Fibroblast of villous mesenchyme (primary cell): Measurements from ENCODE around the gene BRAP. TPM values are rescaled to one million over a fixed set of nuclear protein-coding genes. Genes with fewer than 3 reads are reported as not detected.
"Not testable (repeated sequence)": the region's sequence is repeated elsewhere in the genome, so short reads cannot be mapped to it uniquely, and the experiment has no call there.

Experiments
- DNase-seq: peaks from one replicate; pipeline ENCODE4 v3.0.0-alpha.2; 2010; ENCODE audit warnings: low read depth
- H3K4me3 ChIP-seq: 2 replicates; pipeline ENCODE4 v1.5.1; 2011; ENCODE audit warnings: low read depth, mild to moderate bottlenecking, low read length
- CTCF ChIP-seq: IDR thresholded peaks from 2 replicates; pipeline ENCODE4 v1.5.1; 2012; ENCODE audit warnings: low read depth, mild to moderate bottlenecking, low read length; ENCODE audit not compliant: insufficient read depth
- total RNA-seq: library from RNA; depleted of rRNA; stranded (reverse); fragments of >200 nt; gene quantifications from 2 replicates; pipeline ENCODE4 v1.2.3, GENCODE V29; 2012

The BRAP gene
- total RNA-seq, 1 donor, result 22.9 TPM

- DNase-seq, result no peak
- H3K4me3 ChIP-seq, result no peak overlapping the region
- TF ChIP-seq CTCF, result no peak
These were observed 78.5 kb downstream of the BRAP start for GRCh38 chr12:111607239-111607638.

GRCh38 chr12:111606767-111607230, 79.0 kb downstream of the BRAP start:
- H3K4me3 ChIP-seq, result no peak overlapping the region
- TF ChIP-seq CTCF, result no peak
- DNase-seq, result no peak

GRCh38 chr12:111605911-111606766, 79.6 kb downstream of the BRAP start:
- TF ChIP-seq CTCF, result no peak
- no peak for DNase-seq
- H3K4me3 ChIP-seq, result no peak overlapping the region

- not testable (repeated sequence) for DNase-seq, H3K4me3 ChIP-seq
These were observed 82.9 kb downstream of the BRAP start for GRCh38 chr12:111602857-111603256.

GRCh38 chr12:111602348-111602747, 83.4 kb downstream of the BRAP start:
- peak; percentile 30 for DNase-seq
- no peak for TF ChIP-seq CTCF
- no peak overlapping the region for H3K4me3 ChIP-seq

GRCh38 chr12:111600986-111601385, 84.8 kb downstream of the BRAP start:
- DNase-seq, H3K4me3 ChIP-seq: not testable (repeated sequence)

- peak overlapping the region; percentile 95 for H3K4me3 ChIP-seq
- no peak for DNase-seq
- TF ChIP-seq CTCF, result no peak
These were observed 85.5 kb downstream of the BRAP start for GRCh38 chr12:111600205-111600642.
